ENCODE measurements around the gene HFE.

DNA sequence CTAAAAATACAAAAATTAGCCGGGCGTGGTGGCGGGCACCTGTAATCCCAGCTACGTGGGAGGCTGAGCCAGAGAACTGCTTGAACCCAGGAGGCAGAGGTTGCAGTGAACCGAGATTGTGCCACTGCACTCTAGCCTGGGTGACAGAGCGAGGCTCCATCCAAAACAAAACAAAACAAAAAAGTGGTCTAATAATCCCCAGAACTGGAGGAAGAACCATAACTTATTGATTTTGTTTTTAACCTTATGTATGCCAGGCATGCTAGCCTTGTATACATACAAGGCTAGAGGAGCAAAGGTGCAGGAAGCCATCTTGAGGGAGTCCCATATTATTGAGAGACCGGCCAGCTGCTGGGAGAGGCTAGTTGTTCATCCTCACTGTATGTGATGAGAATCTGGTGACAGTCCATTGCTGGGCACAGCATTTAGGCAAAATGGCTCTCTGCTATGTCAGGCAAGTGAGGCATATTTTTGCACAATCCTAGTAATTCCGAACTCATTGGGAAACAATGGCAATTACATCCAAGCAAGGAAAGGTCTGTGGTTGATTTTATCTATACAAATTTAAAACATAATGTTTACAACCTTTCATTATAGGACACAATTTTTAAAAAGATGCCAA, 18.0 kb downstream of the HFE start:
- TF ChIP-seq, protein P1, sequence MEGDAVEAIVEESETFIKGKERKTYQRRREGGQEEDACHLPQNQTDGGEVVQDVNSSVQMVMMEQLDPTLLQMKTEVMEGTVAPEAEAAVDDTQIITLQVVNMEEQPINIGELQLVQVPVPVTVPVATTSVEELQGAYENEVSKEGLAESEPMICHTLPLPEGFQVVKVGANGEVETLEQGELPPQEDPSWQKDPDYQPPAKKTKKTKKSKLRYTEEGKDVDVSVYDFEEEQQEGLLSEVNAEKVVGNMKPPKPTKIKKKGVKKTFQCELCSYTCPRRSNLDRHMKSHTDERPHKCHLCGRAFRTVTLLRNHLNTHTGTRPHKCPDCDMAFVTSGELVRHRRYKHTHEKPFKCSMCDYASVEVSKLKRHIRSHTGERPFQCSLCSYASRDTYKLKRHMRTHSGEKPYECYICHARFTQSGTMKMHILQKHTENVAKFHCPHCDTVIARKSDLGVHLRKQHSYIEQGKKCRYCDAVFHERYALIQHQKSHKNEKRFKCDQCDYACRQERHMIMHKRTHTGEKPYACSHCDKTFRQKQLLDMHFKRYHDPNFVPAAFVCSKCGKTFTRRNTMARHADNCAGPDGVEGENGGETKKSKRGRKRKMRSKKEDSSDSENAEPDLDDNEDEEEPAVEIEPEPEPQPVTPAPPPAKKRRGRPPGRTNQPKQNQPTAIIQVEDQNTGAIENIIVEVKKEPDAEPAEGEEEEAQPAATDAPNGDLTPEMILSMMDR (IDR thresholded peaks at IDR 0.05; ENCODE audit: insufficient read depth, low read length), result no peak
- no peak for TF ChIP-seq GABPA (IDR thresholded peaks at IDR 0.05; ENCODE audit: low read depth)
- no peak for TF ChIP-seq POLR2AphosphoS5 (IDR thresholded peaks at IDR 0.05; ENCODE audit: low read depth)
- TF ChIP-seq, protein P2, sequence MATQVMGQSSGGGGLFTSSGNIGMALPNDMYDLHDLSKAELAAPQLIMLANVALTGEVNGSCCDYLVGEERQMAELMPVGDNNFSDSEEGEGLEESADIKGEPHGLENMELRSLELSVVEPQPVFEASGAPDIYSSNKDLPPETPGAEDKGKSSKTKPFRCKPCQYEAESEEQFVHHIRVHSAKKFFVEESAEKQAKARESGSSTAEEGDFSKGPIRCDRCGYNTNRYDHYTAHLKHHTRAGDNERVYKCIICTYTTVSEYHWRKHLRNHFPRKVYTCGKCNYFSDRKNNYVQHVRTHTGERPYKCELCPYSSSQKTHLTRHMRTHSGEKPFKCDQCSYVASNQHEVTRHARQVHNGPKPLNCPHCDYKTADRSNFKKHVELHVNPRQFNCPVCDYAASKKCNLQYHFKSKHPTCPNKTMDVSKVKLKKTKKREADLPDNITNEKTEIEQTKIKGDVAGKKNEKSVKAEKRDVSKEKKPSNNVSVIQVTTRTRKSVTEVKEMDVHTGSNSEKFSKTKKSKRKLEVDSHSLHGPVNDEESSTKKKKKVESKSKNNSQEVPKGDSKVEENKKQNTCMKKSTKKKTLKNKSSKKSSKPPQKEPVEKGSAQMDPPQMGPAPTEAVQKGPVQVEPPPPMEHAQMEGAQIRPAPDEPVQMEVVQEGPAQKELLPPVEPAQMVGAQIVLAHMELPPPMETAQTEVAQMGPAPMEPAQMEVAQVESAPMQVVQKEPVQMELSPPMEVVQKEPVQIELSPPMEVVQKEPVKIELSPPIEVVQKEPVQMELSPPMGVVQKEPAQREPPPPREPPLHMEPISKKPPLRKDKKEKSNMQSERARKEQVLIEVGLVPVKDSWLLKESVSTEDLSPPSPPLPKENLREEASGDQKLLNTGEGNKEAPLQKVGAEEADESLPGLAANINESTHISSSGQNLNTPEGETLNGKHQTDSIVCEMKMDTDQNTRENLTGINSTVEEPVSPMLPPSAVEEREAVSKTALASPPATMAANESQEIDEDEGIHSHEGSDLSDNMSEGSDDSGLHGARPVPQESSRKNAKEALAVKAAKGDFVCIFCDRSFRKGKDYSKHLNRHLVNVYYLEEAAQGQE (IDR thresholded peaks at IDR 0.05; ENCODE audit: insufficient replicate concordance, low read depth), result no peak
- TF ChIP-seq SPI1 (IDR thresholded peaks at IDR 0.05; ENCODE audit: borderline replicate concordance, low read depth), result no peak

All from HL-60 (cell line).